ENCODE measurements around the gene PDS5B. TPM values are rescaled to one million over a fixed set of nuclear protein-coding genes. Genes with fewer than 3 reads are reported as not detected.

Gene PDS5B, protein sequence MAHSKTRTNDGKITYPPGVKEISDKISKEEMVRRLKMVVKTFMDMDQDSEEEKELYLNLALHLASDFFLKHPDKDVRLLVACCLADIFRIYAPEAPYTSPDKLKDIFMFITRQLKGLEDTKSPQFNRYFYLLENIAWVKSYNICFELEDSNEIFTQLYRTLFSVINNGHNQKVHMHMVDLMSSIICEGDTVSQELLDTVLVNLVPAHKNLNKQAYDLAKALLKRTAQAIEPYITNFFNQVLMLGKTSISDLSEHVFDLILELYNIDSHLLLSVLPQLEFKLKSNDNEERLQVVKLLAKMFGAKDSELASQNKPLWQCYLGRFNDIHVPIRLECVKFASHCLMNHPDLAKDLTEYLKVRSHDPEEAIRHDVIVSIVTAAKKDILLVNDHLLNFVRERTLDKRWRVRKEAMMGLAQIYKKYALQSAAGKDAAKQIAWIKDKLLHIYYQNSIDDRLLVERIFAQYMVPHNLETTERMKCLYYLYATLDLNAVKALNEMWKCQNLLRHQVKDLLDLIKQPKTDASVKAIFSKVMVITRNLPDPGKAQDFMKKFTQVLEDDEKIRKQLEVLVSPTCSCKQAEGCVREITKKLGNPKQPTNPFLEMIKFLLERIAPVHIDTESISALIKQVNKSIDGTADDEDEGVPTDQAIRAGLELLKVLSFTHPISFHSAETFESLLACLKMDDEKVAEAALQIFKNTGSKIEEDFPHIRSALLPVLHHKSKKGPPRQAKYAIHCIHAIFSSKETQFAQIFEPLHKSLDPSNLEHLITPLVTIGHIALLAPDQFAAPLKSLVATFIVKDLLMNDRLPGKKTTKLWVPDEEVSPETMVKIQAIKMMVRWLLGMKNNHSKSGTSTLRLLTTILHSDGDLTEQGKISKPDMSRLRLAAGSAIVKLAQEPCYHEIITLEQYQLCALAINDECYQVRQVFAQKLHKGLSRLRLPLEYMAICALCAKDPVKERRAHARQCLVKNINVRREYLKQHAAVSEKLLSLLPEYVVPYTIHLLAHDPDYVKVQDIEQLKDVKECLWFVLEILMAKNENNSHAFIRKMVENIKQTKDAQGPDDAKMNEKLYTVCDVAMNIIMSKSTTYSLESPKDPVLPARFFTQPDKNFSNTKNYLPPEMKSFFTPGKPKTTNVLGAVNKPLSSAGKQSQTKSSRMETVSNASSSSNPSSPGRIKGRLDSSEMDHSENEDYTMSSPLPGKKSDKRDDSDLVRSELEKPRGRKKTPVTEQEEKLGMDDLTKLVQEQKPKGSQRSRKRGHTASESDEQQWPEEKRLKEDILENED (N-terminal part only)
- 48.7 to 77.1 TPM (median 49.0 TPM) in 3 replicates for total RNA-seq
- long read RNA-seq, full-length matches to known transcripts: 10 of 33 reads
- long read RNA-seq, partial matches to known transcripts: 8 of 33 reads
- long read RNA-seq, other reads (novel, unspliced or antisense): 15 of 33 reads

DNA sequence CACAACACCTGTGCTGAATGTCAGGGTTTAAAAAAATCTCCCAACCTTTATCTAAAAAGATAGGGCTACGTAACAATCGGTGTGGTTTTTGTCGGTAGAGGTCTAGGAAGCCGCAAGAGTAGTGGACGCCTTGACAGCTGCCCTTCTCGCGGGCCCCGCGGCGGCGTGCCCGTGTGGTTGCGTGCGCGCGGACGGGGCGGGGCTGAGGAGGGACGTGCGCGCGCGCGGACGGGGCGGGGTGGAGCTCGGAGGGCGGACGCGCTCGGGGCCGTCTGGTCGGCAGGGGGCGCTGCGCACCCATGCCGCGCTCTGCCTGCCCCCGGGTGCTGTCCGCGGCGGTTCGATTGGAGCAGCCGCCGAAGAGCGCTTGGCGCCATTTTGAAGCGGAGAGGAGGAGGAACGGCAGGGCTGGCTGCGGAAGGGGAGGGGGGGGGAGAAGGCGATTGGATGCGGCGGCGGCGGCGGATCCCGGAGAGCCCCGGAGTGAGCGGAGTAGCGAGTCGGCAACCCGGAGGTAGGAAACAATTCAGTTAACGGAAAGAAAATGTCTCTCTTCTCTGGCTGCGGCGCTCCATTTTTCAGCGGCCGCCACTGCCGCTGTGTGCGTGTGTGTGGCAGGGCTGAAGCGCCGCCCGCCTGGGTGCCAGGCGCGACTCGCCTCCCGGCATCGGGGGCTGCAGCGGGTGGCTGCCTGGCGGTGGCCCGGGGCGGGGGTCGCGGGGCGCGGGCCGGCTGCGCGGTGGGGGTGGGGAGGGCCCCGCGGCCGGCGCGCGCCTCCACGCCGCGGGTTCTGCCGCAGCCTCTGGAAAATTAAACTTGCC, at the start of gene PDS5B:
Gene PDS5B, plus strand, starts transcription at position 373 of the 821 bp plus-strand sequence. CDS start 62,321 bp downstream, outside the sequence.
- DNase-seq (ENCODE audit: low spot score): peak; percentile 96
- H3K27ac Mint-ChIP-seq (ENCODE audit: unreplicated experiment): peak within 1 kb of the TSS; percentile 93
- peaks cover 42% of the 10 kb centered on the region for H3K4me1 Mint-ChIP-seq (ENCODE audit: low read depth)
- no peaks in the 10 kb centered on the region for H3K27me3 Mint-ChIP-seq (ENCODE audit: low read depth)
- H3K9me3 Mint-ChIP-seq (ENCODE audit: low read depth): no peaks in the 10 kb centered on the region
- no peaks in the 10 kb centered on the region for H3K36me3 Mint-ChIP-seq (ENCODE audit: low read depth)
- peak within 1 kb of the TSS; percentile 89 for H3K4me3 Mint-ChIP-seq (ENCODE audit: unreplicated experiment)
- TF ChIP-seq, protein P1, sequence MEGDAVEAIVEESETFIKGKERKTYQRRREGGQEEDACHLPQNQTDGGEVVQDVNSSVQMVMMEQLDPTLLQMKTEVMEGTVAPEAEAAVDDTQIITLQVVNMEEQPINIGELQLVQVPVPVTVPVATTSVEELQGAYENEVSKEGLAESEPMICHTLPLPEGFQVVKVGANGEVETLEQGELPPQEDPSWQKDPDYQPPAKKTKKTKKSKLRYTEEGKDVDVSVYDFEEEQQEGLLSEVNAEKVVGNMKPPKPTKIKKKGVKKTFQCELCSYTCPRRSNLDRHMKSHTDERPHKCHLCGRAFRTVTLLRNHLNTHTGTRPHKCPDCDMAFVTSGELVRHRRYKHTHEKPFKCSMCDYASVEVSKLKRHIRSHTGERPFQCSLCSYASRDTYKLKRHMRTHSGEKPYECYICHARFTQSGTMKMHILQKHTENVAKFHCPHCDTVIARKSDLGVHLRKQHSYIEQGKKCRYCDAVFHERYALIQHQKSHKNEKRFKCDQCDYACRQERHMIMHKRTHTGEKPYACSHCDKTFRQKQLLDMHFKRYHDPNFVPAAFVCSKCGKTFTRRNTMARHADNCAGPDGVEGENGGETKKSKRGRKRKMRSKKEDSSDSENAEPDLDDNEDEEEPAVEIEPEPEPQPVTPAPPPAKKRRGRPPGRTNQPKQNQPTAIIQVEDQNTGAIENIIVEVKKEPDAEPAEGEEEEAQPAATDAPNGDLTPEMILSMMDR (IDR thresholded peaks at IDR 0.05): peak; percentile 90

DNA sequence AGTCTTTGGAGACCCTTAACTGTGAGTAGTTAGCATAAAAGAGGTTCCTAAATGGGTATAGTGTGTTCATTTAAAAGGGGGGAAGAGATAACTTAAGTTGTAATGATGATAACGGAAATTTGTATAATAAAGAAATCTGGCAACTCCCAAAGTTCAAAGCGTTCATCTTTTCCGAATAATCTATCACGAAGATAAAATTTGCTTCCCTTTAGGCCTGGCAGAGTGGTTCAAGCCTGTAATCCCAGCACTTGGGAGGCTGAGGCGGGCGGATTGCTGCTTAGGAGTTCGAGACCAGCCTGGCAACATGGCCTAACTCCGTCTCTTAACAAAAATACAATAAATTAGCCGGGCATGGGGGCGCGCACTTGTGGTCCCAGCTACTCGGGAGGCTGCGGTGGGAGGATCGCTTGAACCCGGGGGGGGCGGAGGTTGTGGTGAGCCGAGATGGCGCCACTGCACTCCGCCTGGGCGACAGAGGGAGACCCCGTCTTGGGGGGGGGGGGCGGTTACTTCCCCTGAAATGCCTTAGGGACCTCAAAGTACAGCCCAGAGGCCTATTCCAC, 48.6 kb upstream of the PDS5B start:
- no peak for DNase-seq (ENCODE audit: low spot score)
- Mint-ChIP-seq H3K9me3 (ENCODE audit: low read depth) (no peaks in the 10 kb centered on the region), H3K27me3 (ENCODE audit: low read depth) (peaks cover 2% of the 10 kb centered on the region), H3K36me3 (ENCODE audit: low read depth) (peaks cover 23% of the 10 kb centered on the region), H3K27ac (ENCODE audit: unreplicated experiment) (peak overlapping the region; percentile 99), H3K4me1 (ENCODE audit: low read depth) (peaks cover 44% of the 10 kb centered on the region), H3K4me3 (ENCODE audit: unreplicated experiment) (peak overlapping the region; percentile 96)
- TF ChIP-seq, protein P1 (IDR thresholded peaks at IDR 0.05): no peak

DNA sequence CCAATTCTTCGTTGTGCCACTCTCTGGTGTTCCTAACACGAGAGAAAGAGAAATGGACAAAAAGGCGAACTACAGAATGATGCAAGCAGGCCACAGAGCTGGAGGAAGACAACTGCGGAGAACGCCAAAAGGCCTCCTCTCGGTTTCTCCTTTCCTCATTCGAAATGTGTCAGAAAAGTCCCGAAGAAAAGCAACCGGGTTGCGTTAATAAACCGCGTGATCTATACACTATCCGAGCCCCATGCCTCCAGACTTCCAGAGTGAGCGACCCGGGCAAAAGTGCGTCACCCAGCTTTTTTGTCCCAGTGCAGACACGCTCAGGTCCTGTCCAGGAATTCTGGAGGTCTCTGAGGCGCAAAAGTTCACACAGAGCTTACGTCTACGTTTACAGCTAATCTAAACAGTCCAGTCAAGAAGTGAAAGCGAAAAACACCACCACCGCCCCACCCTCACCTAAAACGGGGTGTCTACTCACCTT, 48.1 kb upstream of the PDS5B start:
- no peak for DNase-seq (ENCODE audit: low spot score)
- Mint-ChIP-seq H3K27ac (ENCODE audit: unreplicated experiment) (peak overlapping the region; percentile 99), H3K4me1 (ENCODE audit: low read depth) (peaks cover 40% of the 10 kb centered on the region), H3K27me3 (ENCODE audit: low read depth) (peaks cover 2% of the 10 kb centered on the region), H3K4me3 (ENCODE audit: unreplicated experiment) (peak overlapping the region; percentile 96), H3K9me3 (ENCODE audit: low read depth) (no peaks in the 10 kb centered on the region), H3K36me3 (ENCODE audit: low read depth) (peaks cover 23% of the 10 kb centered on the region)
- TF ChIP-seq, protein P1 (IDR thresholded peaks at IDR 0.05): no peak

DNA sequence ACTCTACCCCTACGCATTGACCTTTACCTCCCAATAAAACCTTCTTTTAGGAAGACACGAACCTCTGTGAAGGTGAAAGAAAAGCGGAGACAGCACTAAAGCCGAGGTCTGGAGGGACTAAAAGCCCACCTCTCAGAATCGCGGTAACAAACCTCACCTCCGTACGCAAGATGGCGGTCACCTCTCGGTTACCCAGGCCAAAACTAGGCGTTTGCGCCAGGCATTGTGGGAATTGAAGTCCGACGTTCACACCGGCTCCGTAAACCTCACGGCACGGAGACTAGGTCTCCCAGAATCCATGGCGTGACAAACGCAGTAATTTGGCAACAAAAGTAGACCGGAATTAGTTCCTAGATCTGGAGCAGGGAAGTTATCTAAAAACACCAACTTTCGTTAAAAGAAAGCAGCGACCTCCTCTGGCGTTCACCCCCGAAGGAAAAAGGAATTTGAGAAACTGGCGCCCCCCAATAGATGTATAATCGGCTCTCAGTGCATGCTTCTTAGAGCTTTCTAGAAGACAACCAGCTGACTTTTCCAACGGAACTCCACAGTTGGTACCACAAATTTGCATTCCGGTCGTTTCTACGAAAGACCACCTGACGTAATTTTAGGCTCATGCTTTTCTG, 47.5 kb upstream of the PDS5B start, which contains the start of gene N4BP2L2:
Gene N4BP2L2, minus strand, starts transcription at position 175 of the 626 bp plus-strand sequence. CDS start 1,768 bp downstream, outside the sequence.
- TF ChIP-seq, protein P1 (IDR thresholded peaks at IDR 0.05): peak; percentile 72
- Mint-ChIP-seq H3K36me3 (ENCODE audit: low read depth) (peaks cover 23% of the 10 kb centered on the region), H3K4me1 (ENCODE audit: low read depth) (peaks cover 35% of the 10 kb centered on the region), H3K27me3 (ENCODE audit: low read depth) (peaks cover 2% of the 10 kb centered on the region), H3K9me3 (ENCODE audit: low read depth) (no peaks in the 10 kb centered on the region), H3K4me3 (ENCODE audit: unreplicated experiment) (peak within 1 kb of the TSS; percentile 96), H3K27ac (ENCODE audit: unreplicated experiment) (peak within 1 kb of the TSS; percentile 99)
- DNase-seq (ENCODE audit: low spot score): peak; percentile 92
